ENCODE results near the gene RASGRF1. TPM values are rescaled to one million over a fixed set of nuclear protein-coding genes. Genes with fewer than 3 reads are reported as not detected.

Gene RASGRF1
- total and polyA plus RNA-seq, 9 of the 15 experiments (the other 6 are each of a cell fraction or from before 2014, with no cell fraction given): 0.03 to 0.58 (median 0.06) TPM; not detected in 1

GRCh38 chr15:78937132-78937739 is 153.3 kb downstream of the RASGRF1 start (continued):
- TF ChIP-seq MCM3 (IDR thresholded peaks at IDR 0.05): no peak
- peak; percentile 98 for TF ChIP-seq ZNF12 (CRISPR knock-in tag; IDR thresholded peaks at IDR 0.05)
- peak; percentile 77 for TF ChIP-seq SMAD4 (CRISPR knock-in tag; conservative IDR thresholded peaks at IDR 0.05)
- peak; percentile 72 for TF ChIP-seq POLR2AphosphoS5 (IDR thresholded peaks at IDR 0.05; ENCODE audit: control insufficient read depth, insufficient read depth, low read depth, low read length)
- TF ChIP-seq HES1 (IDR thresholded peaks at IDR 0.05; ENCODE audit: low read depth): peak; percentile 51; the same call in 1 of the 2 replicates
- TF ChIP-seq TAF1 (IDR thresholded peaks at IDR 0.05; ENCODE audit: control insufficient read depth, extremely low read depth, insufficient read depth, low read length, severe bottlenecking): peak; percentile 39
- peak; percentile 57; the same call in 1 of the 2 replicates for TF ChIP-seq TRIM28 (IDR thresholded peaks at IDR 0.05)
- peak; percentile 31 for TF ChIP-seq POLR2B (IDR thresholded peaks at IDR 0.05; ENCODE audit: low read depth, partially characterized antibody)
- peak; percentile 74 for TF ChIP-seq EP400 (IDR thresholded peaks at IDR 0.05)
- peak in 1 of 2 experiments; percentile 37; a peak in 1 of 3 replicates for TF ChIP-seq CBX3 (IDR thresholded peaks at IDR 0.05; ENCODE audit: borderline replicate concordance in 1 of 2, low read length in 2 of 2)
- TF ChIP-seq TRIM24 (IDR thresholded peaks at IDR 0.05): peak; percentile 36 to 43; a peak in 2 of 4 replicates
- TF ChIP-seq MYBL2 (IDR thresholded peaks at IDR 0.05; ENCODE audit: low read depth): peak; percentile 88
- no peak for TF ChIP-seq MYBL2 (CRISPR knock-in tag; IDR thresholded peaks at IDR 0.05; ENCODE audit: borderline replicate concordance)
- TF ChIP-seq FOXP4 (CRISPR knock-in tag; IDR thresholded peaks at IDR 0.05; ENCODE audit: borderline replicate concordance): no peak
- TF ChIP-seq ZNF311 (CRISPR knock-in tag; IDR thresholded peaks at IDR 0.05): peak; percentile 34; the same call in 1 of the 2 replicates
- TF ChIP-seq GATAD2A (IDR thresholded peaks at IDR 0.05): no peak
- peak; percentile 44; the same call in 1 of the 2 replicates for TF ChIP-seq PML (IDR thresholded peaks at IDR 0.05; ENCODE audit: low read length)
- peak; percentile 66 for TF ChIP-seq ZNF316 (IDR thresholded peaks at IDR 0.05)
- TF ChIP-seq, protein P1, sequence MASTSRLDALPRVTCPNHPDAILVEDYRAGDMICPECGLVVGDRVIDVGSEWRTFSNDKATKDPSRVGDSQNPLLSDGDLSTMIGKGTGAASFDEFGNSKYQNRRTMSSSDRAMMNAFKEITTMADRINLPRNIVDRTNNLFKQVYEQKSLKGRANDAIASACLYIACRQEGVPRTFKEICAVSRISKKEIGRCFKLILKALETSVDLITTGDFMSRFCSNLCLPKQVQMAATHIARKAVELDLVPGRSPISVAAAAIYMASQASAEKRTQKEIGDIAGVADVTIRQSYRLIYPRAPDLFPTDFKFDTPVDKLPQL (IDR thresholded peaks at IDR 0.05; ENCODE audit: extremely low read depth, insufficient read length): peak; percentile 17
- peak; percentile 80 for TF ChIP-seq TCF3 (CRISPR knock-in tag; IDR thresholded peaks at IDR 0.05)
- peak; percentile 45; the same call in 1 of the 2 replicates for TF ChIP-seq KLF16 (IDR thresholded peaks at IDR 0.05)
- peak; percentile 92; the same call in 1 of the 2 replicates for TF ChIP-seq EP300 (IDR thresholded peaks at IDR 0.05; ENCODE audit: low read length)
- peak in 1 of 2 experiments; percentile 26 for TF ChIP-seq AFF1 (IDR thresholded peaks at IDR 0.05; ENCODE audit: low read depth in 1 of 2, partially characterized antibody in 2 of 2)
